ENCODE data around the gene SHF.

SHF gene

DNA sequence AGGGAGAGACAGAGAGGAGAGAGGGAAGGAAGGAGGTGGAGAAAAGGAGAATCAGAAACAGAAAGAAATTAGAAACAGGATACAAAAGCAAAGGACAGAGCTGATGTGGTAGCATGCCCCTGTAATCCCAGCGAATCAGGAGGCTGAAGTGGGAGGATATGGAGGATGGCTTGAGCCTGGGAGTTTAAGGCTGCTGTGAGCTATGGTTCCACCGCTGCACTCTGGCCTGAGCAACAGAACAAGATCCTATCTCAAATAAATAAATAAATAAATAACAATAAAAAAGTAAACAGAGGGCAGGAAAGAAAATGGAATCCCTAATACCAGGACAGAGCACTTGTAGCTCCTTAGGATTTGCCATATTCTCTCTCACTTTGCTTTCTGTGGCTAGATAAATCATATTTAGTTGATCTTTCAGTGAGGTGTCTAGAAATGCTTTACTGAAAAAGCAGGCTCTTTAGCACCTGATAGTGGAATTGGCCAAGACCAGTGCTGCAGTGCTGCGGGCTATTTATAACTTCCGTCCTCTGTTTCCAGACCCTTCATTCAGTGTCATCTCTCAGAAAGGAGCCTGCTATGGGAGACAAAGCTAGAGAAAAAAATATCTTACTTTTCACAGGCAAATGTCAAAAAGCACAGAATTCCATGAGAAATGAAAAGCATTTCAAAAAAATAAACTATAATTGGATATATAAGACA is 44.2 kb upstream of the SHF start:
- Histone ChIP-seq H3K4me1 (ENCODE audit: insufficient read depth, low read length) (no peaks in the 10 kb centered on the region), H3K36me3 (ENCODE audit: insufficient read depth, low read length) (no peaks in the 10 kb centered on the region), H2AFZ (ENCODE audit: low read depth, low read length) (no peak overlapping the region), H3K9ac (ENCODE audit: low read depth, low read length) (no peak overlapping the region), H3K9me3 (ENCODE audit: insufficient read depth, low read length, severe bottlenecking) (peaks cover 6% of the 10 kb centered on the region), H3K79me2 (ENCODE audit: insufficient read depth, low read length) (no peaks in the 10 kb centered on the region), H3K27ac (ENCODE audit: low read length) (no peak overlapping the region), H3K27me3 (ENCODE audit: insufficient read depth, low read length, poor library complexity) (no peaks in the 10 kb centered on the region), H4K20me1 (ENCODE audit: insufficient read depth, low read length) (no peaks in the 10 kb centered on the region), H3K4me2 (ENCODE audit: insufficient read depth, low read length) (no peak overlapping the region), H3K4me3 (ENCODE audit: low read depth in 1 of 2, low read length in 2 of 2) (no peak overlapping the region)
- no peak for DNase-seq
- no peak for ATAC-seq (ENCODE audit: insufficient read depth, low read depth)
- TF ChIP-seq, protein P1, sequence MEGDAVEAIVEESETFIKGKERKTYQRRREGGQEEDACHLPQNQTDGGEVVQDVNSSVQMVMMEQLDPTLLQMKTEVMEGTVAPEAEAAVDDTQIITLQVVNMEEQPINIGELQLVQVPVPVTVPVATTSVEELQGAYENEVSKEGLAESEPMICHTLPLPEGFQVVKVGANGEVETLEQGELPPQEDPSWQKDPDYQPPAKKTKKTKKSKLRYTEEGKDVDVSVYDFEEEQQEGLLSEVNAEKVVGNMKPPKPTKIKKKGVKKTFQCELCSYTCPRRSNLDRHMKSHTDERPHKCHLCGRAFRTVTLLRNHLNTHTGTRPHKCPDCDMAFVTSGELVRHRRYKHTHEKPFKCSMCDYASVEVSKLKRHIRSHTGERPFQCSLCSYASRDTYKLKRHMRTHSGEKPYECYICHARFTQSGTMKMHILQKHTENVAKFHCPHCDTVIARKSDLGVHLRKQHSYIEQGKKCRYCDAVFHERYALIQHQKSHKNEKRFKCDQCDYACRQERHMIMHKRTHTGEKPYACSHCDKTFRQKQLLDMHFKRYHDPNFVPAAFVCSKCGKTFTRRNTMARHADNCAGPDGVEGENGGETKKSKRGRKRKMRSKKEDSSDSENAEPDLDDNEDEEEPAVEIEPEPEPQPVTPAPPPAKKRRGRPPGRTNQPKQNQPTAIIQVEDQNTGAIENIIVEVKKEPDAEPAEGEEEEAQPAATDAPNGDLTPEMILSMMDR (IDR thresholded peaks at IDR 0.05; ENCODE audit: borderline replicate concordance, extremely low read depth, low read length, poor library complexity, severe bottlenecking), result no peak
- no peak for TF ChIP-seq EZH2 (IDR thresholded peaks at IDR 0.05; ENCODE audit: borderline replicate concordance, low read depth, low read length, severe bottlenecking)

DNA sequence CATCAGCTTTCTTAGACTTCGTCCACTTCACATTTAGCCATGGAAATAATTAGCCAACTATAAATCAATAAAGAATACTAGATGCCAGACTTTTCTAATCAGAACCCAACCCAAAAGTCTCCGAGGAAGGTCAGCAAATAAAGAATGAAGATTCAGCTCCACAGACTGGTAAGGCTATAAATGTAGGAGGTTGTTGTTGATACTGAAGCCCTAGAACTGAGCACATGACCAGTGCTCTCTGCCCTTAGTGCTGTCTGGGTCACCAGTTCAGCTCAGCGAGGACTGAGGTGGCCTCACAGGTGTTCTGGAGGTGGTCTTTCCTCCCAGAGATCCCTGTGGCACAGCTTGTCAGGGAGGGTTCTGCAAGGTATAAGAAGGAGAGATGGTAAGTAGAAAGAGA is 43.4 kb upstream of the SHF start:
- peaks cover 6% of the 10 kb centered on the region for H3K9me3 ChIP-seq (ENCODE audit: insufficient read depth, low read length, severe bottlenecking)
- DNase-seq, result no peak
- H3K4me3 ChIP-seq (ENCODE audit: low read depth in 1 of 2, low read length in 2 of 2), result no peak overlapping the region
- H3K27me3 ChIP-seq (ENCODE audit: insufficient read depth, low read length, poor library complexity), result no peaks in the 10 kb centered on the region
- H3K4me1 ChIP-seq (ENCODE audit: insufficient read depth, low read length), result no peaks in the 10 kb centered on the region
- no peaks in the 10 kb centered on the region for H3K36me3 ChIP-seq (ENCODE audit: insufficient read depth, low read length)
- no peak overlapping the region for H2AFZ ChIP-seq (ENCODE audit: low read depth, low read length)
- no peak overlapping the region for H3K27ac ChIP-seq (ENCODE audit: low read length)
- H3K4me2 ChIP-seq (ENCODE audit: insufficient read depth, low read length), result no peak overlapping the region
- H3K9ac ChIP-seq (ENCODE audit: low read depth, low read length), result no peak overlapping the region
- no peak for TF ChIP-seq EZH2 (IDR thresholded peaks at IDR 0.05; ENCODE audit: borderline replicate concordance, low read depth, low read length, severe bottlenecking)
- TF ChIP-seq, protein P1 (IDR thresholded peaks at IDR 0.05; ENCODE audit: borderline replicate concordance, extremely low read depth, low read length, poor library complexity, severe bottlenecking), result no peak
- no peaks in the 10 kb centered on the region for H3K79me2 ChIP-seq (ENCODE audit: insufficient read depth, low read length)
- no peak for ATAC-seq (ENCODE audit: insufficient read depth, low read depth)
- H4K20me1 ChIP-seq (ENCODE audit: insufficient read depth, low read length), result no peaks in the 10 kb centered on the region

DNA sequence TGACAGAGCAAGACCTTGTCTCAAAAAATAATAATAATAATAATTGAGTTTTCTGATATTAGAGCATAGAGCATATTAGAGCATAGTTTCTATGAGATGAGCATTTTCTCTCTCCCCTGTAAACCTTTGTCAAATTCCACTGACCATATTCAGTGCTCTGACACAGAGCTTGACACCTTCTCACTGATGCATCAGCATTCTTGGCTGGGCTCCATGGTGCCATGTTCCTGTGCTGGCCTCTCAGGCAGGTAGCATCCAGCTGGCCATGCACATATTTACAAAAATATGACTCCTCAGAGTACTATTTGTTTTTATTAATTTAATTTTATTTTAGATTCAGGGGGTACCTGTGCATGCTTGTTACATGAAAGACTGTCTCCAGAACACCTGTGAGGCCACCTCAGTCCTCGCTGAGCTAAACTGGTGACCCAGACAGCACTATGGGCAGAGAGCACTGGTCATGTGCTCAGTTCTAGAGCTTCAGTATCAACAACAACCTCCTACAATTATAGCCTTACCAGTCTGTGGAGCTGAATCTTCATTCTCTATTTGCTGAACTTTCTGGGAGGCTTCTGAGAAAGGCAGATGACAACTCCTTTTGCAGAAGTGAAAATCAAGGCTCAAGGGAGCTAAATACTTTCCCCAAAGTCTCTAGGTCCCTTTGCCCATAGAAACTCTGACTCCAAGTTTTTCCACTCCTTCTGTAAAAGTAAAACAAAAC is 42.6 kb upstream of the SHF start:
- H3K27me3 ChIP-seq (ENCODE audit: insufficient read depth, low read length, poor library complexity), result no peaks in the 10 kb centered on the region
- ATAC-seq (ENCODE audit: insufficient read depth, low read depth) (no peak), DNase-seq (no peak)
- H3K4me1 ChIP-seq (ENCODE audit: insufficient read depth, low read length), result no peaks in the 10 kb centered on the region
- H3K4me2 ChIP-seq (ENCODE audit: insufficient read depth, low read length), result no peak overlapping the region
- H2AFZ ChIP-seq (ENCODE audit: low read depth, low read length), result no peak overlapping the region
- no peaks in the 10 kb centered on the region for H3K36me3 ChIP-seq (ENCODE audit: insufficient read depth, low read length)
- no peaks in the 10 kb centered on the region for H3K79me2 ChIP-seq (ENCODE audit: insufficient read depth, low read length)
- H4K20me1 ChIP-seq (ENCODE audit: insufficient read depth, low read length), result no peaks in the 10 kb centered on the region
- H3K4me3 ChIP-seq (ENCODE audit: low read depth in 1 of 2, low read length in 2 of 2), result no peak overlapping the region
- H3K9me3 ChIP-seq (ENCODE audit: insufficient read depth, low read length, severe bottlenecking), result peaks cover 6% of the 10 kb centered on the region
- no peak overlapping the region for H3K27ac ChIP-seq (ENCODE audit: low read length)
- TF ChIP-seq, protein P1 (IDR thresholded peaks at IDR 0.05; ENCODE audit: borderline replicate concordance, extremely low read depth, low read length, poor library complexity, severe bottlenecking), result no peak
- TF ChIP-seq EZH2 (IDR thresholded peaks at IDR 0.05; ENCODE audit: borderline replicate concordance, low read depth, low read length, severe bottlenecking), result no peak
- no peak overlapping the region for H3K9ac ChIP-seq (ENCODE audit: low read depth, low read length)

Data from DND-41 (cell line).